HAP-1 (cell line): Measurements from ENCODE around the gene TOB1.

Experiments used
- DNase-seq, 2 experiments: peaks; one replicate each; pipeline ENCODE4 v3.0.0-alpha.2; 2016 to 2020; ENCODE audit warnings: low spot score in 2 of 2
- H3K27me3 ChIP-seq: fragments of 250-450 bp; sonication (Bioruptor Pico); 2 replicates; pipeline ENCODE4 v1.5.1; 2020; ENCODE audit warnings: low read depth, mild to moderate bottlenecking, moderate library complexity
- H3K36me3 ChIP-seq: fragments of 250-450 bp; sonication (Bioruptor Pico); replicated peaks from 2 replicates; pipeline ENCODE4 v1.5.1; 2020; ENCODE audit warnings: mild to moderate bottlenecking
- H3K4me1 ChIP-seq: fragments of 250-450 bp; sonication (Bioruptor Pico); 2 replicates; pipeline ENCODE4 v1.5.1; 2020; ENCODE audit warnings: mild to moderate bottlenecking
- H3K4me3 ChIP-seq: fragments of 250-450 bp; sonication (Bioruptor Pico); 2 replicates; pipeline ENCODE4 v1.5.1; 2020; ENCODE audit warnings: mild to moderate bottlenecking, moderate library complexity
- H3K9me3 ChIP-seq: fragments of 250-450 bp; sonication (Bioruptor Pico); 2 replicates; pipeline ENCODE4 v1.5.1; 2020; ENCODE audit warnings: mild to moderate bottlenecking, moderate library complexity
- in situ Hi-C: fragments of 300-500 bp; cut with MboI; formaldehyde crosslinking; loops from 3 replicates; pipeline ENCODE4 v1.14.3; 2020; ENCODE audit warnings: low sequenced_read_pairs, inconsistent platforms, mixed read lengths

Gene TOB1

DNA sequence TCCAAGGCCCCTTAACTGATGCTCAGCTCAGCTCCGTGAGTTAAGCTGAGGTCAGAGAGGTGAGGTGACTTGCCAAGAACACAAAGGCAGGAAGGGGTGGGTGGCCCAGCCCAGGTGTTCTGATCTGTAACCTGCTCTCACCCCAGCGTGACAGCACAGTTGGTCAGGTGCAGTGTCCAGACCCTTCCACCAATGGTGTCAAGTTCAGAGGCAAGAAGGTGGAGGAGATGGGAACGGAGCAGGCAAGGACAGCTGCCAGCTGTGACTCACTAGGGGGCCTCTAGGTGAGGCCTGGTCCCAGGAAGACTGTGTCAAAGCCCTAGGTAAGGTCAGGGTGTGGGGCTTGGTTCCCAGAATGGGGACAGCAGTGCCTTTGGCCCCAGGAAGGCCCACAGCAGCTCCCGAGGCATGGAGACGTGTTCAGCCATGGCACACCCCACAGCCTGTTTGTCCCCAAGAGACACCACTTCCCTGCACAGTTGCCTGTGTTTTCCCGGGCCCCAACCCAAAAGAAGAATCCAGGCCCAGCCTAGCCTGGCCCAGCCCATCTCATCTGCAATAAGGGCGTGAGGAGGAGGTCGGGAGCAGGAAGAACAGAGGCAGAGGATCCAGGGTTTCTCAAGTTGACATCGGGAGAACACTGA lies 23.5 kb downstream of the TOB1 start:
- no peaks in the 10 kb centered on the region for H3K36me3 ChIP-seq
- in situ Hi-C loops, result loop anchor here (5.0 kb wide), 2 partner anchors 55 to 295 kb away; partner anchors contain the start of gene SPATA20
- H3K4me3 ChIP-seq, result no peak overlapping the region
- no peaks in the 10 kb centered on the region for H3K9me3 ChIP-seq
- no peak for DNase-seq
- no peaks in the 10 kb centered on the region for H3K27me3 ChIP-seq
- H3K4me1 ChIP-seq, result no peaks in the 10 kb centered on the region

- no peaks in the 10 kb centered on the region for H3K9me3 ChIP-seq
- DNase-seq, result peak; percentile 73 to 83
- no peak overlapping the region for H3K4me3 ChIP-seq
- H3K36me3 ChIP-seq, result no peaks in the 10 kb centered on the region
- in situ Hi-C loops, result loop anchor here (5.0 kb wide), 2 partner anchors 55 to 295 kb away; partner anchors contain the start of gene SPATA20
- H3K27me3 ChIP-seq, result no peaks in the 10 kb centered on the region
- no peaks in the 10 kb centered on the region for H3K4me1 ChIP-seq
Measured at GRCh38 chr17:50841949-50842354, 24.2 kb downstream of the TOB1 start.

DNA sequence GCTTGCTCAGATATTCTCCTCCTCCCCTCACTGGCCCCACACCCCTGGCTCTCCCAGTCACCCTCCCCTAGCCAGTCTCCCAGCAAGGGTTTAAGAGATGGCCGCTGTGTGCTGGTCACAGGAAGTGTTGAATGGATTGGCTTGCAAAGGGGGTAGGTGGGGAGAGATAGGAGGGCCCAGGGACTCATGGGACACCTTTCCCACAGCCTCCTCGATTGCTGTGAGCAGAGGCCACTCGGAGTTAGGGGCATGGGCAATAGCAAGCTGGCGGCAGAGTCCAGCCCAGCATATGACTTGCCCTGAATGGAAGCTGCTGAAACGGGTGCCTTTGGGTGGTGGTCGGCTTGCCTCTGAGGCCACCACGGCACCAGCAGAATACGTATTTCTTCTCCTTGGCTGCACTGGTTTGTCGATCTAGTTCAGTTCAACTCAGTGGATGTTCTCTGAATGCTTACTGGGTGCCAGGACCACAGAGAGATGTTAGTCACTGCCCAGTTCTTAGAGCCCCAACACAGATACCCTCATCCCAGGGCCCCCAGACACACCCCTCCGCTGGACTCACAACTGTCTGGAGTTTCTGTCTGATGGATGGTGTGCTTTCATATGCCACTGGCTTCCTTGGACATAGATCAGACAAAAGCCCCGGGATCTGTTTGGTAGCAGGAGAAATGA lies 24.7 kb downstream of the TOB1 start:
- H3K27me3 ChIP-seq, result no peaks in the 10 kb centered on the region
- H3K4me1 ChIP-seq, result no peaks in the 10 kb centered on the region
- no peak for DNase-seq
- in situ Hi-C loops, result loop anchor here (5.0 kb wide), 2 partner anchors 54 to 294 kb away; partner anchors contain the start of gene SPATA20
- no peaks in the 10 kb centered on the region for H3K36me3 ChIP-seq
- no peak overlapping the region for H3K4me3 ChIP-seq
- H3K9me3 ChIP-seq, result no peaks in the 10 kb centered on the region

- Histone ChIP-seq H3K9me3 (no peaks in the 10 kb centered on the region), H3K4me3 (no peak overlapping the region), H3K36me3 (no peaks in the 10 kb centered on the region), H3K4me1 (no peaks in the 10 kb centered on the region), H3K27me3 (no peaks in the 10 kb centered on the region)
- in situ Hi-C loops, result loop anchor here (5.0 kb wide), 2 partner anchors 53 to 293 kb away; partner anchors contain the start of gene SPATA20
- no peak for DNase-seq
Measured at GRCh38 chr17:50840311-50840851, 25.8 kb downstream of the TOB1 start.

DNA sequence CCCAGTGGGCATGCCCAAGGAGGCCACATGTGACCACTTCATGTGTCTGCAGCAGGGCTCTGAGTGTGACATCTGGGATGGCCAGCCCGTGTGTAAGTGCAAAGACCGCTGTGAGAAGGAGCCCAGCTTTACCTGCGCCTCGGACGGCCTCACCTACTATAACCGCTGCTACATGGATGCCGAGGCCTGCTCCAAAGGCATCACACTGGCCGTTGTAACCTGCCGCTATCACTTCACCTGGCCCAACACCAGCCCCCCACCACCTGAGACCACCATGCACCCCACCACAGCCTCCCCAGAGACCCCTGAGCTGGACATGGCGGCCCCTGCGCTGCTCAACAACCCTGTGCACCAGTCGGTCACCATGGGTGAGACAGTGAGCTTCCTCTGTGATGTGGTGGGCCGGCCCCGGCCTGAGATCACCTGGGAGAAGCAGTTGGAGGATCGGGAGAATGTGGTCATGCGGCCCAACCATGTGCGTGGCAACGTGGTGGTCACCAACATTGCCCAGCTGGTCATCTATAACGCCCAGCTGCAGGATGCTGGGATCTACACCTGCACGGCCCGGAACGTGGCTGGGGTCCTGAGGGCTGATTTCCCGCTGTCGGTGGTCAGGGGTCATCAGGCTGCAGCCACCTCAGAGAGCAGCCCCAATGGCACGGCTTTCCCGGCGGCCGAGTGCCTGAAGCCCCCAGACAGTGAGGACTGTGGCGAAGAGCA lies 26.4 kb downstream of the TOB1 start:
- no peaks in the 10 kb centered on the region for H3K9me3 ChIP-seq
- in situ Hi-C loops, result loop anchor here (5.0 kb wide), 2 partner anchors 52 to 292 kb away; partner anchors contain the start of gene SPATA20
- no peaks in the 10 kb centered on the region for H3K4me1 ChIP-seq
- no peak for DNase-seq
- no peaks in the 10 kb centered on the region for H3K27me3 ChIP-seq
- H3K4me3 ChIP-seq, result no peak overlapping the region
- no peaks in the 10 kb centered on the region for H3K36me3 ChIP-seq

GRCh38 chr17:50837980-50838954 lies 27.9 kb downstream of the TOB1 start:
- in situ Hi-C loops, result no loop called here

GRCh38 chr17:50837286-50837979 lies 28.7 kb downstream of the TOB1 start:
- no peaks in the 10 kb centered on the region for H3K27me3 ChIP-seq
- H3K36me3 ChIP-seq, result no peaks in the 10 kb centered on the region
- H3K9me3 ChIP-seq, result no peaks in the 10 kb centered on the region
- H3K4me3 ChIP-seq, result no peak overlapping the region
- in situ Hi-C loops, result no loop called here
- no peaks in the 10 kb centered on the region for H3K4me1 ChIP-seq
- DNase-seq, result no peak

More at GRCh38 chr17:50837980-50838954, 27.9 kb downstream of the TOB1 start:
- no peaks in the 10 kb centered on the region for H3K27me3 ChIP-seq
- no peak for DNase-seq
- no peaks in the 10 kb centered on the region for H3K9me3 ChIP-seq
- no peaks in the 10 kb centered on the region for H3K4me1 ChIP-seq
- no peaks in the 10 kb centered on the region for H3K36me3 ChIP-seq
- H3K4me3 ChIP-seq, result no peak overlapping the region

DNA sequence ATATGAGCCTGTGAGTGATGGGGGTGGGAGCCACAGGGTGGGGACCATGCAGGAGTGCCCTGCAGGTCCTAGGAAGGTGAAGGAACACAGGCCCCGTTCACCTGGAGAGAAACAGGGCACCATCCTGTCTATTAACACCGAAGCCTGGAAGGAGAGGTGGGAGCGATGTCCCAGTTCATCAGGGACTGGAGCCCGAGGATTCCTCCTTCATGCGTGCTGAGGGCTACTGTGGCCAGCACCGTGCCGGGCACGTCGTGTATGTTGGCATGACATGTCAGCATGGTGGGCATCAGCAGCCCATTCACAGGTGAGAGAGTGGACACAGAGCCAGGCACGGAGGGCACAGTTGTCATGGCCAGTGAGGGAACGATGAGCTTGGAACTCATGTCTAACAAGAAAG lies 29.3 kb downstream of the TOB1 start:
- DNase-seq, result no peak

DNA sequence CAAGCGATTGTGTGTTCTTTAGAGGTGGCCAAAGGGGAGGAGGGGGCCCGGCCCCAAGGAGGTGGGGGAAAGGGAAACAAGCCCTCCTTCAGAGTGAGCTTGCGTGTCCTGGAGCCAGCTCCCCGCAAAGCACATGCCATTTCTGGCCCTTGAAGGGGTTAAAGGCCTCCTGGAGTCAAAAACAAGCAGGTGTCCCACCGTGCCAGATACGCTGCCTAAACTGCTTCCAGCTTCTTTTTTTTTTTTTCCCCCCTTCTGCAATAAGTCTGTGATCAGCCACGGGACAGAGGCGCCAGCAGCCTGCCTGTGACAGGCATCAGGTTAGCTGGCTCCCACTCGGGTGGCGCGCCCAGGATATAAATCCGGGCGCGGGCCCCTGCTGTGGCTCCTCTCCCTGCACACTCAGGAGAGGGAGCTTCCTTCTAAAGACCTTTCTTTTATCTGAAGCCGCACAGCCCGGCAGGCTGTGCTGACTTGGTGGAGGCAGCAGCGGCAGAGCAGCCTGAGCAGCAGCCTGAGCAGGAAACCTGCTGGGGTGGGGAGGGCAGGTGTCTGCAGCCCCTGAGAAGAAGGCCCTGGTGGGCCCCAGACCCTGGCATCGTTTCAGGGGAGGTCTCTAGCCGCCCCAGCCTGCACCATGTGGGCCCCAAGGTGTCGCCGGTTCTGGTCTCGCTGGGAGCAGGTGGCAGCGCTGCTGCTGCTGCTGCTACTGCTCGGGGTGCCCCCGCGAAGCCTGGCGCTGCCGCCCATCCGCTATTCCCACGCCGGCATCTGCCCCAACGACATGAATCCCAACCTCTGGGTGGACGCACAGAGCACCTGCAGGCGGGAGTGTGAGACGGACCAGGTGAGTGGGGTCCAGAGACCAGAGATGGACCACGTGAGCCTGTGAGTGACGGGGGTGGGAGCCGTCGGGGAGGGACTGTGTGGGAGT lies 30.6 kb downstream of the TOB1 start, which contains the start of gene WFIKKN2:
WFIKKN2 (plus strand) TSS at position 286 of the 934 bp plus-strand sequence; CDS start at position 638, 352 bp downstream.
- no peak for DNase-seq
- H3K4me3 ChIP-seq, result no peak within 1 kb of the TSS
- H3K4me1 ChIP-seq, result no peaks in the 10 kb centered on the region
- no peaks in the 10 kb centered on the region for H3K9me3 ChIP-seq
- in situ Hi-C loops, result no loop called here
- H3K36me3 ChIP-seq, result no peaks in the 10 kb centered on the region
- no peaks in the 10 kb centered on the region for H3K27me3 ChIP-seq

More for the DNA sequence above, 29.3 kb downstream of the TOB1 start:
- no peak overlapping the region for H3K4me3 ChIP-seq
- H3K9me3 ChIP-seq, result no peaks in the 10 kb centered on the region
- no peaks in the 10 kb centered on the region for H3K36me3 ChIP-seq
- no peaks in the 10 kb centered on the region for H3K4me1 ChIP-seq
- in situ Hi-C loops, result no loop called here
- H3K27me3 ChIP-seq, result no peaks in the 10 kb centered on the region

- Histone ChIP-seq H3K36me3 (no peaks in the 10 kb centered on the region), H3K4me1 (peaks cover under 1% of the 10 kb centered on the region), H3K9me3 (no peaks in the 10 kb centered on the region), H3K4me3 (no peak overlapping the region), H3K27me3 (no peaks in the 10 kb centered on the region)
- no peak for DNase-seq
- in situ Hi-C loops, result no loop called here
Measured at GRCh38 chr17:50834429-50835300, 31.5 kb downstream of the TOB1 start.
